NCI-H2107 treated with DMSO at 0.1 percent for 48 hours (cell line): ENCODE results near the gene SPAG16.

Experiments used
- DNase-seq: peaks from one replicate; lab custom pipeline; 2025; ENCODE audit not compliant: unreplicated experiment; lab: John Stamatoyannopoulos, UW

Gene SPAG16

GRCh38 chr2:213537579-213537978, 253.3 kb downstream of the SPAG16 start:
- DNase-seq: no peak

- DNase-seq: no peak
Observed at GRCh38 chr2:213544940-213545339, 260.7 kb downstream of the SPAG16 start.

GRCh38 chr2:213545481-213545880, 261.2 kb downstream of the SPAG16 start:
- DNase-seq: no peak

- DNase-seq: no peak
Observed at GRCh38 chr2:213545964-213546475, 261.8 kb downstream of the SPAG16 start.

GRCh38 chr2:213551526-213551925, 267.3 kb downstream of the SPAG16 start:
- DNase-seq: no peak

GRCh38 chr2:213559053-213559452, 274.8 kb downstream of the SPAG16 start:
- DNase-seq: no peak

- DNase-seq: no peak
Observed at GRCh38 chr2:213561759-213562158, 277.5 kb downstream of the SPAG16 start.

GRCh38 chr2:213562539-213563180, 278.4 kb downstream of the SPAG16 start:
- DNase-seq: no peak

GRCh38 chr2:213566846-213567245, 282.6 kb downstream of the SPAG16 start:
- no peak for DNase-seq

- no peak for DNase-seq
Observed at GRCh38 chr2:213609570-213610170, 325.4 kb downstream of the SPAG16 start.

- no peak for DNase-seq
Observed at GRCh38 chr2:213627054-213627710, 342.9 kb downstream of the SPAG16 start.

- DNase-seq: no peak
Observed at GRCh38 chr2:213627835-213628460, 343.7 kb downstream of the SPAG16 start.

- no peak for DNase-seq
Observed at GRCh38 chr2:213640738-213641425, 356.6 kb downstream of the SPAG16 start.

- no peak for DNase-seq
Observed at GRCh38 chr2:213644926-213645325, 360.7 kb downstream of the SPAG16 start.

GRCh38 chr2:213649176-213649575, 364.9 kb downstream of the SPAG16 start:
- DNase-seq: no peak

GRCh38 chr2:213664817-213665216, 380.6 kb downstream of the SPAG16 start:
- DNase-seq: no peak

- no peak for DNase-seq
Observed at GRCh38 chr2:213669657-213670056, 385.4 kb downstream of the SPAG16 start.

- DNase-seq: no peak
Observed at GRCh38 chr2:213678437-213679218, 394.4 kb downstream of the SPAG16 start.

- DNase-seq: no peak
Observed at GRCh38 chr2:213679894-213680293, 395.6 kb downstream of the SPAG16 start.

GRCh38 chr2:213682276-213682675, 398.0 kb downstream of the SPAG16 start:
- no peak for DNase-seq
